ENCODE results near the gene MZF1. TPM values are rescaled to one million over a fixed set of nuclear protein-coding genes. Genes with fewer than 3 reads are reported as not detected.

Gene MZF1
- total and polyA plus RNA-seq, 9 of the 15 experiments (the other 6 are each of a cell fraction or from before 2014, with no cell fraction given): 0.31 to 29.3 (median 11.5) TPM

DNA sequence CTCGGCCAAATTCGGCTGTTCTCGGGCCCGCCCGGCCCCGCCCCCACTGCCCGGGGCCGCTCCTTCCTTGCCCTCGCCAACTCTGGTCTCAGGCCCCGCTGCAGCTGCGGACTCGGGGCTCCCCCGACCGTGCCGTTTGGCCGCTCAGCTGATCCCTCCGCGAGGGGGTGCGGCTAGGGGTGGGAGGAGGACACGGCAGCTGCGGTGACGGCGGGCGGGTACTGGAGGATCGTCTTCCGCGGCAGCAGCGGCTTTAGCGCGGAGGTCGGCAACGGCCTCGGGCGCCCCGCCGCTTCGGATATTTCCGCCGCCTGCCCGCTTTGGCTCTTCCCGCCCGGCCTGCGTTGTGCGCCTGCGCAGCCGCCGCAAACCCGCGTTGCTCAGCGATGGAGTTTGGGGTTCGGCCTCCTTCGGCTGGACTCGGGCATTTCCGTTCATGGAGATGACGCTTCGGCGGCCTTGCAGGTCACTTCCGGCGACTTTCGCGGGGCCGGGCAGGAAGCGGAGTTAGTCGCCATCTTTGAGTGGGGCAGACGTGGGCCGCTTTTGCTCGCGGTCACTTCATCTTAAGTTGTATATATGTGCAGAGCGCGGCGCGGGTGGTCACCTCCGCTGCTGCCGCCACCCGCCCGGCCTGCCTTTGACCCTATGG is 14.4 kb downstream of the MZF1 start (continued):
- TF ChIP-seq, protein P1, sequence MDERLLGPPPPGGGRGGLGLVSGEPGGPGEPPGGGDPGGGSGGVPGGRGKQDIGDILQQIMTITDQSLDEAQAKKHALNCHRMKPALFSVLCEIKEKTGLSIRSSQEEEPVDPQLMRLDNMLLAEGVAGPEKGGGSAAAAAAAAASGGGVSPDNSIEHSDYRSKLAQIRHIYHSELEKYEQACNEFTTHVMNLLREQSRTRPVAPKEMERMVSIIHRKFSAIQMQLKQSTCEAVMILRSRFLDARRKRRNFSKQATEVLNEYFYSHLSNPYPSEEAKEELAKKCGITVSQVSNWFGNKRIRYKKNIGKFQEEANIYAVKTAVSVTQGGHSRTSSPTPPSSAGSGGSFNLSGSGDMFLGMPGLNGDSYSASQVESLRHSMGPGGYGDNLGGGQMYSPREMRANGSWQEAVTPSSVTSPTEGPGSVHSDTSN (CRISPR knock-in tag; IDR thresholded peaks at IDR 0.05; ENCODE audit: low read depth): no peak
- TF ChIP-seq, protein P1 (tag; conservative IDR thresholded peaks at IDR 0.05; ENCODE audit: low read depth): no peak
- no peak for TF ChIP-seq EHMT2 (IDR thresholded peaks at IDR 0.05)
- no peak for TF ChIP-seq MECOM (CRISPR knock-in tag; IDR thresholded peaks at IDR 0.05)
- TF ChIP-seq HEY1 (CRISPR knock-in tag; IDR thresholded peaks at IDR 0.05; ENCODE audit: borderline replicate concordance): no peak
- TF ChIP-seq, protein P2, sequence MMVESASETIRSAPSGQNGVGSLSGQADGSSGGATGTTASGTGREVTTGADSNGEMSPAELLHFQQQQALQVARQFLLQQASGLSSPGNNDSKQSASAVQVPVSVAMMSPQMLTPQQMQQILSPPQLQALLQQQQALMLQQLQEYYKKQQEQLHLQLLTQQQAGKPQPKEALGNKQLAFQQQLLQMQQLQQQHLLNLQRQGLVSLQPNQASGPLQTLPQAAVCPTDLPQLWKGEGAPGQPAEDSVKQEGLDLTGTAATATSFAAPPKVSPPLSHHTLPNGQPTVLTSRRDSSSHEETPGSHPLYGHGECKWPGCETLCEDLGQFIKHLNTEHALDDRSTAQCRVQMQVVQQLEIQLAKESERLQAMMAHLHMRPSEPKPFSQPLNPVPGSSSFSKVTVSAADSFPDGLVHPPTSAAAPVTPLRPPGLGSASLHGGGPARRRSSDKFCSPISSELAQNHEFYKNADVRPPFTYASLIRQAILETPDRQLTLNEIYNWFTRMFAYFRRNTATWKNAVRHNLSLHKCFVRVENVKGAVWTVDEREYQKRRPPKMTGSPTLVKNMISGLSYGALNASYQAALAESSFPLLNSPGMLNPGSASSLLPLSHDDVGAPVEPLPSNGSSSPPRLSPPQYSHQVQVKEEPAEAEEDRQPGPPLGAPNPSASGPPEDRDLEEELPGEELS (CRISPR knock-in tag; IDR thresholded peaks at IDR 0.05; ENCODE audit: borderline replicate concordance): no peak
- no peak for TF ChIP-seq MCM2 (IDR thresholded peaks at IDR 0.05; ENCODE audit: low read depth)
- TF ChIP-seq NCOA2 (IDR thresholded peaks at IDR 0.05; ENCODE audit: partially characterized antibody in 2 of 2): no peak
- TF ChIP-seq BMI1 (IDR thresholded peaks at IDR 0.05; ENCODE audit: low read length): no peak
- TF ChIP-seq ZBED1 (IDR thresholded peaks at IDR 0.05): no peak
- TF ChIP-seq, protein P3, sequence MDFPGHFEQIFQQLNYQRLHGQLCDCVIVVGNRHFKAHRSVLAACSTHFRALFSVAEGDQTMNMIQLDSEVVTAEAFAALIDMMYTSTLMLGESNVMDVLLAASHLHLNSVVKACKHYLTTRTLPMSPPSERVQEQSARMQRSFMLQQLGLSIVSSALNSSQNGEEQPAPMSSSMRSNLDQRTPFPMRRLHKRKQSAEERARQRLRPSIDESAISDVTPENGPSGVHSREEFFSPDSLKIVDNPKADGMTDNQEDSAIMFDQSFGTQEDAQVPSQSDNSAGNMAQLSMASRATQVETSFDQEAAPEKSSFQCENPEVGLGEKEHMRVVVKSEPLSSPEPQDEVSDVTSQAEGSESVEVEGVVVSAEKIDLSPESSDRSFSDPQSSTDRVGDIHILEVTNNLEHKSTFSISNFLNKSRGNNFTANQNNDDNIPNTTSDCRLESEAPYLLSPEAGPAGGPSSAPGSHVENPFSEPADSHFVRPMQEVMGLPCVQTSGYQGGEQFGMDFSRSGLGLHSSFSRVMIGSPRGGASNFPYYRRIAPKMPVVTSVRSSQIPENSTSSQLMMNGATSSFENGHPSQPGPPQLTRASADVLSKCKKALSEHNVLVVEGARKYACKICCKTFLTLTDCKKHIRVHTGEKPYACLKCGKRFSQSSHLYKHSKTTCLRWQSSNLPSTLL (IDR thresholded peaks at IDR 0.05): no peak
- no peak for TF ChIP-seq ZBTB8A (IDR thresholded peaks at IDR 0.05; ENCODE audit: partially characterized antibody)
- TF ChIP-seq SMARCA4 (IDR thresholded peaks at IDR 0.05): no peak
- no peak for TF ChIP-seq TSC22D4 (tag; IDR thresholded peaks at IDR 0.05)
- no peak for TF ChIP-seq PHF20 (IDR thresholded peaks at IDR 0.05; ENCODE audit: partially characterized antibody)
- TF ChIP-seq ZNF780A (CRISPR knock-in tag; IDR thresholded peaks at IDR 0.05): no peak

All from K562 (cell line).